Stimulated activated CD4-positive, alpha-beta T cell treated with anti-CD3 and anti-CD28 coated beads, TNF-alpha, amount 100 ng/mL, for 1 hour (primary cell): ENCODE data around the gene STAM.
A peak's percentile ranks its signal among the peaks of the same experiment; 100 is the strongest.

Experiments
- DNase-seq, 3 donors: peaks; one replicate each; pipeline ENCODE4 v3.0.0-alpha.2; 2020; ENCODE audit warnings: low read depth in 3 of 3, low spot score in 1 of 3

Gene STAM

GRCh38 chr10:17725703-17726102, 81.8 kb downstream of the STAM start:
- DNase-seq, result no peak

DNA sequence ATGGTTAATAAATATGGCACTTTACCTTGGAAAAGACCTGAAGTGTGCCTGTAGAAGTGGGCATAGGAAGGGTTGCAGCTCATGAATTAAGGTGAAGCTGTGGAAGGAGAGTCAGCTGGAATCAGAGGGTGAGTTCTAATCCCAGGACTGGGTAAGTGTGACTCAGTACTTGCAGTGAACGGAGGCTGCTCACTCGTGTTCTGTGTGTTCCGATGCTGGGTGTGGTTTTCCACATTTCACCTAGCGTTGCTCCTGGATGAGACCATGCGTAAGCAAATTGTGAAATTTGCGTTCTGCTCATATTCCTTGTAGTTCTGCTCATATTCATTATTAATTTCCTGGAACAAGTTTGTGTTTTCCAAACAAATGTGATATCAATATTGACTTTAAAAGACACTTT, 85.7 kb downstream of the STAM start:
- no peak for DNase-seq

- DNase-seq, result no peak
Observed at GRCh38 chr10:17730667-17731066, 86.7 kb downstream of the STAM start.

GRCh38 chr10:17731331-17732020, 87.5 kb downstream of the STAM start:
- DNase-seq, result no peak

DNA sequence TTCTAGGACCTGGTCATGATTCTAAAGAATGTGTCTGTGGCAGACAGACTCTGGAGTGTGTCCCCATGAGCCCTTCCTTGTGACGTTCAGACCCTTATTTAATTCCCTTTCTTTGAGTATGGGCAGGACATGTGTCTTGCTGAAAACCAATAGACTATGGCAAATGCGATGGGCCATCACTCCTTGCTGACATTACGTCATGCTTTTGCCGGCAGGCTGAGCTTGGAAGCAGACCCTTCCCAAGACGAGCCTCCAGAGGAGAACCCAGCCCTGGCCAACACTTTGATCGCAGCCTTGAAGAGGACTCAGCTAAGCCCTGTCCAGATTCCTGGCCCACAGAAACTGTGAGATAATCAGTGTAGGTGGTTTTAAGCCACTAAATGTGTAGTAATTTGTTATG, 89.7 kb downstream of the STAM start:
- no peak for DNase-seq

DNA sequence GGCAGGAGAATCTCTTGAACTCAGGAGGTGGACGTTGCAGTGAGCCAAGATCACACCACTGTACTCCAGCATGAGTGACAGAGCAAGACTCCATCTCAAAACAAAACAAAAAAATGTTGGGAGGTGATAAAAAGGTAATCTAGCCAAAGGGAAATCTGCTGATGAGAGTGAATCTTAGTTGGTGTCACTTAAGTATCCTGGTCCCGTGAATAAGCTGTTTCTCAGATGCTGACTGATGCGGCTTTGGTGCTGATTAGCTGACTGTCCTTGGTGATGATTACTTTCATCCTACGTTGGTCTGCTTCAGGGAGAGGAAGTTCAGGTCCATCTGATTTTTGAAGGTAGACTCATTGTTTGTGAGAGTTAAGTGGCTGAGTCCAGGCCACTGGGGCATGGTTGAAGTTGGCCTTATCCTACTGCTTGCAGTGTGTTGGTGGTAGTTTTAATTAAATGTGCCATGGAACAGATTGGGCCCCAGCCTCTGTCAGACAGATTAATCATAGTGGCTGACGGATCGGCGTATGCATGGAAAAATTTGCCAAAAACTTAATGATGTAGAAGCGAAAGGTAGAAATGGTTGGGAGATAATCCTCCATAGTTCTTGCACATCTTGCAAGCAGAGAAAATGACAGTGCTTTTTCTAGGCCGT, 90.6 kb downstream of the STAM start:
- no peak for DNase-seq

GRCh38 chr10:17735166-17735941, 91.4 kb downstream of the STAM start:
- no peak for DNase-seq

GRCh38 chr10:17736223-17736622, 92.3 kb downstream of the STAM start:
- no peak for DNase-seq

DNA sequence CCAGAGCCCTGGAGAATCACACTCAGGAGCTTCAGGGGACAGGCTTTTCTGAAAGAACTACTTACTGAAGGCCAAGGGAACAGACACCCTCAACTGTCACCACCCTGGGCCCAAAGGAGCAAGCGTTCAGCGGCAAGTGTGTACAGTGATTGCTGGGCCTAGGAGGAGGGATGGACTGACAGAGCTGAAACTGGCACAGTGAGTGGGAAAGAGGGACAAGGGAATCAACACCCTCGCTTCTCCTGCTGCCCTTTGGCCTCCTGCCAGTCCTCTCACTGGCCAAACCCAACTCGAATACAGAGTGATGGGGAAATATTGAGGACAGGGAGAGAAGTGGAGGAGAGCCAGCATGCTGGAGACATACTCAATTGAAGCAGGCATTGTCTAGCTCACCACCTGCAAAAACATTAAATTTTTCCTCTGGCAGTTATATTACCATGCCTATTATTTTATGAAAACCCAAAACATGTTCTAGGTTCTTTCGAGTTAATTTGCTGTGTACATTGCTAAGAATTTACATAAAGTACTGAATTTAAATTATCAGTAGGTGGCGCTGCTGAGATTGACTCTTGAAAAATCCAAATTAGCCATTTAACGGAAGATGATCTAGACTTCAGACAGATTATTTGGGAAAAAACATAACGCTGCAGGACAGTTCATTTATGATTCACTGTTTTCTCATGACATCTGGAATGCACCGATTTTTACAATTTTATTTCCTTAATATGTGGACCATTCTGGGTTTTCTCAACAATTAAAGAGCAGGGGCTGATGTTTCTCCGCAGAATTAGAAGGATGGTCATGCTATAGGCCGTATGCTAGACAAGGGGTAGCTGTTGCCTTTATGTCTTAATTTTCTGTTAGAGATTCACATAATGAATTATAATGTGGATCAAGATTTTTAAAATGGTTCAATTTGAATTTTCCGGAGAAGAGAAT, 93.3 kb downstream of the STAM start:
- no peak for DNase-seq

- DNase-seq, result no peak
Observed at GRCh38 chr10:17740668-17741067, 96.7 kb downstream of the STAM start.

GRCh38 chr10:17742918-17743317, 99.0 kb downstream of the STAM start:
- DNase-seq, result peak; percentile 29 to 60 (median 35)

DNA sequence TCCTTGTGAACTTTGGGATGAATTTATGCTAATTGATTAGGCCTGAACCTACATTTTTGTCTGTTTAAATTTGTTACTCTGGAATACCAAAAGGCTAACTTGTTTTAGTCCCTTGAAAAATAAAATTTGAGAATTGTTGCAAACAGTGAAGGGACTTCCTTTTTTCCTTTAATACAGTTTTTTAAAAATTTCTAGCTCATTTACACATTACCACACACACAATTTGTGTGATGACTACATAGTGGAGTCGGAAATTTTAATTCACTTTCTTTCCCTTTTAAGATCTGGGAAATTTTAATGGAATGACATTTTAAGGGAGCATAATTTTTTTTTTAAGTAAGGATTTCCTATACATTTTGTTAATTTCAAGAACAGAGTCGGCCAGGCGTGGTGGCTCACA, 99.5 kb downstream of the STAM start:
- no peak for DNase-seq

- DNase-seq, result no peak
Observed at GRCh38 chr10:17744341-17744861, 100.5 kb downstream of the STAM start.

- DNase-seq, result no peak
Observed at GRCh38 chr10:17747883-17748550, 104.1 kb downstream of the STAM start.

GRCh38 chr10:17749890-17750289, 105.9 kb downstream of the STAM start:
- DNase-seq, result no peak

- DNase-seq, result no peak
Observed at GRCh38 chr10:17751781-17752445, 108.0 kb downstream of the STAM start, which contains the start of gene TMEM236. TSS of gene TMEM236 (plus strand) at chr10:17752201. CDS start at chr10:17752296, 95 bp downstream.

- no peak for DNase-seq
Observed at GRCh38 chr10:17756557-17757217, 112.7 kb downstream of the STAM start.

DNA sequence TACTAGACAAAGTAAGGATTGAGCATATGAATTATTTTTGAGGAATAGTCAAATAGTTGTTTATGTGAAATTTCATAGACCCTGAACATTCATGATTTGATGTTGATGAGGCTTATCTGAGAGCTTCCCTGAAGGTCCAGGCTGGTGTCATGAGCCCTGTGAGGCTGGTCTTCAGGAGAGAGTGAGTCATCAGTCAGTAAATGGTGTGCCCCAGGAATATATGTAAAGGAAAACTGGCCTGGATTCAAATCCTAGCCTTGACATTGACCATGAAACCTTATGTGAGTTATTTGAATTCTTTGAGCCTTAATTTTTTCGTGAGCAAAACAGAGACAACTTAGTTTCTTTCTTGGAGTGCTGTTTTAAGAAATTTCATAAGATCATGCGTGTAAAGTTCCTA, 114.2 kb downstream of the STAM start:
- no peak for DNase-seq

DNA sequence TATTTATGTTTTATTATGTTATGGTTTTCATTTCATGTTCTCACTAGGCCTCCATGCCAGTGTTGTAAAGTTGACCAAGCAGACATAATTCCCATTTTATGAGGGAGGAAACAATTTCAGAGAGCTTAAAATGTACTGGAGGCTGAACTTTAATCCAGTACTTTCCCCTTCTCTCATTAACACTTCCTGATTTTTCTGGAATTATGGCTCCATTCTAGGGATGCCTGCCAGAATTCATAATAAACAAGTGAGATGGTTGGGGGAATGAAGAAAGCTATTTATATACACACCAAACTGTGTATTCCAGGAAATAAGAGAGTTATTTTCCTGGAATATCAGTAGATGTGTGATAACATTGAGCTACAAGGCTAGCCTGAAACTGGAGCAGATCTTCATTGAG, 114.9 kb downstream of the STAM start:
- no peak for DNase-seq
